ENCODE measurements around the gene EGFL6. TPM values are rescaled to one million over a fixed set of nuclear protein-coding genes. Genes with fewer than 3 reads are reported as not detected.
A peak's percentile ranks its signal among the peaks of the same experiment; 100 is the strongest.

The EGFL6 gene, protein sequence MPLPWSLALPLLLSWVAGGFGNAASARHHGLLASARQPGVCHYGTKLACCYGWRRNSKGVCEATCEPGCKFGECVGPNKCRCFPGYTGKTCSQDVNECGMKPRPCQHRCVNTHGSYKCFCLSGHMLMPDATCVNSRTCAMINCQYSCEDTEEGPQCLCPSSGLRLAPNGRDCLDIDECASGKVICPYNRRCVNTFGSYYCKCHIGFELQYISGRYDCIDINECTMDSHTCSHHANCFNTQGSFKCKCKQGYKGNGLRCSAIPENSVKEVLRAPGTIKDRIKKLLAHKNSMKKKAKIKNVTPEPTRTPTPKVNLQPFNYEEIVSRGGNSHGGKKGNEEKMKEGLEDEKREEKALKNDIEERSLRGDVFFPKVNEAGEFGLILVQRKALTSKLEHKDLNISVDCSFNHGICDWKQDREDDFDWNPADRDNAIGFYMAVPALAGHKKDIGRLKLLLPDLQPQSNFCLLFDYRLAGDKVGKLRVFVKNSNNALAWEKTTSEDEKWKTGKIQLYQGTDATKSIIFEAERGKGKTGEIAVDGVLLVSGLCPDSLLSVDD
- total RNA-seq = 10 to 100 TPM in 1 of 2 experiments, 1 to 10 TPM in 1; 5.7 to 18.7 TPM

GRCh38 chrX:13569479-13570260, at the start of gene EGFL6:
EGFL6 (plus strand) TSS chrX:13569601; CDS start chrX:13569862, 261 bp downstream.
- DNase-seq = peak; percentile 42
- peak; percentile 43 for ATAC-seq
- H3K4me3 Mint-ChIP-seq = peak within 1 kb of the TSS; percentile 75

DNA sequence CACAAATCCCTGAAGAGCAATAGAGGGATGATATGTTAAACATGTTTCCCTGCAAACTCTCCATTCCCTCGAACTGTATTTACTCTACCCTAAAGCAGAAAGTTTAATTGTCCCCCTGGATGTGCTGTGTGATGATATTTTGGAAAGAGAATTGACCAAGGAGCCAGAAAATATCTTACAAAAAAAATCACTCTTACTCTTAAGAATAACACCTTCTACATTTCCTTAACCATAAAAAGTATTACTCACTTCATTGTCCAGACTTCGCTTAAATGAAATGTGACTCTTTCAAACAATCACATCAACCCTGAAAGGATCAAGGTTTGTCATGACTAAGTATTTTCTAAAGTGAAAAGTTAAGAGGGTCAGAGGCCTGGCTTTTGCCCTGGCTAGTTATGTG, 49.0 kb upstream of the EGFL6 start:
- no peak overlapping the region for H3K27ac Mint-ChIP-seq
- no peak for ATAC-seq

More at GRCh38 chrX:13569479-13570260, at the start of gene EGFL6:
- CTCF ChIA-PET = no interaction called here
- Mint-ChIP-seq H3K36me3 (no peaks in the 10 kb centered on the region), H3K27ac (peak within 1 kb of the TSS; percentile 9), H3K9me3 (ENCODE audit: low read depth) (no peaks in the 10 kb centered on the region), H3K27me3 (peaks cover 28% of the 10 kb centered on the region), H3K4me1 (peaks cover 42% of the 10 kb centered on the region)

DNA sequence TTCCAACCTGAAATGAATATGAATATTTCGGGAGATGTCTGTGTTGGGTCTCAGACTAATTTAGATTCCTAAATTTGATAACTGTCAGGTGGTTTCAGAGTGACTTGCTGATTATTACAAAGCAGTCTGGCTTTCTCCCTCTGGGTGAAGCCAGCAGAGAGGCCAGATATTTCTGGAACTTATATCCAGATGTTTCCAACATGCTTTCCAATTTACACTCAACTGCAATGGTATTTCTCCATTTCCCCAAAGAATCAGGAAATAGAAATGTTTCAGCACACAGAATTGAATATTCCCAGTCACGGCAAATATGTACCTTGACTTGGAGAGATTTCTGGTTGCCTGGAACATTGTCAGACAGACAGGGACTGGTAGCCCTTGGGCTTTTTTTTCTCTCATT, 48.5 kb upstream of the EGFL6 start:
- ATAC-seq = no peak
- no peak overlapping the region for H3K27ac Mint-ChIP-seq
- CTCF ChIA-PET = no interaction called here
- peaks cover 7% of the 10 kb centered on the region for H3K27me3 Mint-ChIP-seq
- no peak for DNase-seq
- no peaks in the 10 kb centered on the region for H3K36me3 Mint-ChIP-seq
- H3K4me3 Mint-ChIP-seq = no peak overlapping the region
- no peaks in the 10 kb centered on the region for H3K9me3 Mint-ChIP-seq (ENCODE audit: low read depth)
- H3K4me1 Mint-ChIP-seq = no peaks in the 10 kb centered on the region

More for the DNA sequence above, 49.0 kb upstream of the EGFL6 start:
- DNase-seq = no peak
- CTCF ChIA-PET = no interaction called here
- no peak overlapping the region for H3K4me3 Mint-ChIP-seq
- H3K27me3 Mint-ChIP-seq = peaks cover 7% of the 10 kb centered on the region
- no peaks in the 10 kb centered on the region for H3K36me3 Mint-ChIP-seq
- no peaks in the 10 kb centered on the region for H3K9me3 Mint-ChIP-seq (ENCODE audit: low read depth)
- no peaks in the 10 kb centered on the region for H3K4me1 Mint-ChIP-seq

- Mint-ChIP-seq H3K36me3 (no peaks in the 10 kb centered on the region), H3K27me3 (peaks cover 7% of the 10 kb centered on the region), H3K4me3 (no peak overlapping the region), H3K9me3 (ENCODE audit: low read depth) (no peaks in the 10 kb centered on the region), H3K27ac (no peak overlapping the region), H3K4me1 (no peaks in the 10 kb centered on the region)
- no peak for ATAC-seq
- DNase-seq = no peak
- CTCF ChIA-PET = no interaction called here
Measured at GRCh38 chrX:13522811-13523210, 46.6 kb upstream of the EGFL6 start.

DNA sequence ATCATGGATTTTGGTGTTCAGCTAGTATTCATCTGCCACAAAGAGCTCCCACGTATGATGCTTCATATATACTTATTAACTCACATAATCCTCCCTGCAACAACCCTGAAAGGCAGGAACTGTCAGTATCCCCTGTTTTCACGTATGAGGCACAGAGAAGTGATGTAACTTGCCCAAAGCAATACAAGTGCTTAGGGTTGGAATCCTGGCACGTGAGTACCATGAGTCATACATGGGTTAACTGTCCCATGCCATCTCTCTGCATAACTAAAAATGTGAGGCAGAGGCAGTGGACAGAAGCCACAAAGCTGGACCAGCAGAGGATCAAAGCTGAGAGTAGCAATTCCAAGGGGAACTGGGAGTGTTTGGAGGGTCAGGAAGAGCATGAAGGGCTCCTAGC, 35.7 kb upstream of the EGFL6 start:
- Mint-ChIP-seq H3K4me1 (peaks cover 3% of the 10 kb centered on the region), H3K9me3 (ENCODE audit: low read depth) (no peaks in the 10 kb centered on the region), H3K27ac (no peak overlapping the region), H3K27me3 (peaks cover 7% of the 10 kb centered on the region), H3K4me3 (no peak overlapping the region), H3K36me3 (no peaks in the 10 kb centered on the region)
- ATAC-seq = no peak
- CTCF ChIA-PET = interaction anchor here (0.7 kb wide), 1 partner anchor 27 kb away, joined by 3 read pairs; no protein-coding TSS in a partner anchor
- DNase-seq = no peak

- no peak for ATAC-seq
- Mint-ChIP-seq H3K27ac (no peak overlapping the region), H3K9me3 (ENCODE audit: low read depth) (no peaks in the 10 kb centered on the region), H3K4me3 (no peak overlapping the region), H3K36me3 (no peaks in the 10 kb centered on the region), H3K4me1 (peaks cover 3% of the 10 kb centered on the region), H3K27me3 (peaks cover 7% of the 10 kb centered on the region)
- CTCF ChIA-PET = no interaction called here
- no peak for DNase-seq
Measured at GRCh38 chrX:13535376-13536165, 33.8 kb upstream of the EGFL6 start.

GRCh38 chrX:13536551-13536950, 32.9 kb upstream of the EGFL6 start:
- Mint-ChIP-seq H3K4me3 (no peak overlapping the region), H3K9me3 (ENCODE audit: low read depth) (no peaks in the 10 kb centered on the region), H3K27ac (no peak overlapping the region), H3K27me3 (peaks cover 3% of the 10 kb centered on the region), H3K36me3 (no peaks in the 10 kb centered on the region), H3K4me1 (peaks cover 3% of the 10 kb centered on the region)
- DNase-seq (no peak), ATAC-seq (no peak)
- CTCF ChIA-PET = no interaction called here

GRCh38 chrX:13538414-13538813, 31.0 kb upstream of the EGFL6 start:
- ATAC-seq = no peak
- Mint-ChIP-seq H3K4me1 (peaks cover 3% of the 10 kb centered on the region), H3K27ac (no peak overlapping the region), H3K27me3 (no peaks in the 10 kb centered on the region), H3K4me3 (no peak overlapping the region), H3K9me3 (ENCODE audit: low read depth) (no peaks in the 10 kb centered on the region), H3K36me3 (no peaks in the 10 kb centered on the region)
- CTCF ChIA-PET = interaction anchor here (0.6 kb wide), 1 partner anchor 599 kb away, joined by 3 read pairs; no protein-coding TSS in a partner anchor
- no peak for DNase-seq

DNA sequence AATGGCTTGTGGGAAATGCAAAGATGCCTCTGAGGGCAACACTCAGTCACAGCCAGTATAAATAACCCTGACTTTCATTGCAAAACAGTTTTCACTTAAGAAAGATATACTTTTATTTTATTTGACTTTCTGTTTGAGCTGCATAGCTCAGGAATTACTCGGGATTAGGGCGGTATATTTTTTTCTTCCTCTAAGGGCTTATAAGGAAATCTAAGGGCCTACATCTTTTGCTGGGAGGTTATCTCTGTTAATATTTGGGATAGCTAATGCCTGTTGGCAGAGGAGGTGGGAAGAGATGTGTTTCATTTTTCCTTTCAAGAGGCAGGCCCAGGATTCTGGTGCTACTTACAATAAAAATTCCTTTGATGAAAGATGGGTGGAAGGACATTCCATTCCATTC, 28.8 kb upstream of the EGFL6 start:
- Mint-ChIP-seq H3K27me3 (no peaks in the 10 kb centered on the region), H3K4me1 (peaks cover 2% of the 10 kb centered on the region), H3K9me3 (ENCODE audit: low read depth) (no peaks in the 10 kb centered on the region), H3K36me3 (no peaks in the 10 kb centered on the region), H3K27ac (no peak overlapping the region), H3K4me3 (no peak overlapping the region)
- ATAC-seq = no peak
- DNase-seq = no peak
- CTCF ChIA-PET = no interaction called here

- CTCF ChIA-PET = no interaction called here
- H3K4me3 Mint-ChIP-seq = no peak overlapping the region
- H3K4me1 Mint-ChIP-seq = peaks cover 7% of the 10 kb centered on the region
- ATAC-seq = no peak
- no peaks in the 10 kb centered on the region for H3K9me3 Mint-ChIP-seq (ENCODE audit: low read depth)
- peaks cover 31% of the 10 kb centered on the region for H3K27me3 Mint-ChIP-seq
- no peaks in the 10 kb centered on the region for H3K36me3 Mint-ChIP-seq
- DNase-seq = no peak
- no peak overlapping the region for H3K27ac Mint-ChIP-seq
Measured at GRCh38 chrX:13545726-13546125, 23.7 kb upstream of the EGFL6 start.

GRCh38 chrX:13547671-13548070, 21.7 kb upstream of the EGFL6 start:
- ATAC-seq = no peak
- CTCF ChIA-PET = interaction anchor here (0.7 kb wide), 1 partner anchor 98 kb away, joined by 3 read pairs; no protein-coding TSS in a partner anchor
- Mint-ChIP-seq H3K27ac (no peak overlapping the region), H3K9me3 (ENCODE audit: low read depth) (no peaks in the 10 kb centered on the region), H3K27me3 (peaks cover 33% of the 10 kb centered on the region), H3K36me3 (no peaks in the 10 kb centered on the region), H3K4me3 (no peak overlapping the region), H3K4me1 (peaks cover 7% of the 10 kb centered on the region)
- no peak for DNase-seq

GRCh38 chrX:13550346-13550745, 19.1 kb upstream of the EGFL6 start:
- CTCF ChIA-PET = no interaction called here
- H3K27me3 Mint-ChIP-seq = peaks cover 39% of the 10 kb centered on the region
- no peak overlapping the region for H3K27ac Mint-ChIP-seq
- no peaks in the 10 kb centered on the region for H3K9me3 Mint-ChIP-seq (ENCODE audit: low read depth)
- ATAC-seq (no peak), DNase-seq (no peak)
- peaks cover 7% of the 10 kb centered on the region for H3K4me1 Mint-ChIP-seq
- H3K36me3 Mint-ChIP-seq = no peaks in the 10 kb centered on the region
- H3K4me3 Mint-ChIP-seq = no peak overlapping the region

GRCh38 chrX:13551610-13552009, 17.8 kb upstream of the EGFL6 start:
- Mint-ChIP-seq H3K4me1 (peaks cover 7% of the 10 kb centered on the region), H3K36me3 (no peaks in the 10 kb centered on the region), H3K27ac (no peak overlapping the region), H3K27me3 (peaks cover 37% of the 10 kb centered on the region), H3K9me3 (ENCODE audit: low read depth) (no peaks in the 10 kb centered on the region), H3K4me3 (no peak overlapping the region)
- no peak for ATAC-seq
- no peak for DNase-seq
- CTCF ChIA-PET = no interaction called here

All from activated CD8-positive, alpha-beta memory T cell treated with anti-CD3 and anti-CD28 coated beads, Interleukin-2, amount 10 ng/mL, durations not matched to agents 7 days and 5 days (primary cell).